ACC112 (cell line): ENCODE results near the gene NAT8L.

ENCODE experiments used
- H2AFZ ChIP-seq: fragments of 200-600 bp; sonication (generic); one replicate; pipeline ENCODE4 v1.6.0; 2017; ENCODE audit warnings: antibody characterized with exemption, low read length; ENCODE audit not compliant: unreplicated experiment
- H3K27ac ChIP-seq: fragments of 200-600 bp; sonication (generic); 2 replicates; pipeline ENCODE4 v1.5.1; 2014; ENCODE audit warnings: low read depth, mild to moderate bottlenecking, antibody characterized with exemption, low read length, moderate library complexity
- H3K27me3 ChIP-seq: fragments of 200-600 bp; sonication (generic); 2 replicates; pipeline ENCODE4 v1.6.1; 2014; ENCODE audit warnings: mild to moderate bottlenecking, antibody characterized with exemption, low read length, moderate library complexity, mixed read lengths; ENCODE audit not compliant: insufficient read depth
- H3K36me3 ChIP-seq: fragments of 200-600 bp; sonication (generic); 2 replicates; pipeline ENCODE4 v1.6.1; 2016; ENCODE audit warnings: mild to moderate bottlenecking, antibody characterized with exemption, low read length, moderate library complexity, mixed read lengths; ENCODE audit not compliant: insufficient read depth
- H3K4me1 ChIP-seq: fragments of 200-600 bp; sonication (generic); one replicate; pipeline ENCODE4 v1.6.1; 2016; ENCODE audit warnings: low read length, mixed read lengths; ENCODE audit not compliant: insufficient read depth, unreplicated experiment, control insufficient read depth
- H3K4me3 ChIP-seq: fragments of 200-600 bp; sonication (generic); 2 replicates; pipeline ENCODE4 v1.5.1; 2014; ENCODE audit warnings: mild to moderate bottlenecking, low read depth, low read length
- H3K79me2 ChIP-seq: fragments of 200-600 bp; sonication (generic); one replicate; pipeline ENCODE4 v1.6.0; 2016; ENCODE audit warnings: low read length; ENCODE audit not compliant: control insufficient read depth, unreplicated experiment, insufficient read depth

Gene NAT8L

DNA sequence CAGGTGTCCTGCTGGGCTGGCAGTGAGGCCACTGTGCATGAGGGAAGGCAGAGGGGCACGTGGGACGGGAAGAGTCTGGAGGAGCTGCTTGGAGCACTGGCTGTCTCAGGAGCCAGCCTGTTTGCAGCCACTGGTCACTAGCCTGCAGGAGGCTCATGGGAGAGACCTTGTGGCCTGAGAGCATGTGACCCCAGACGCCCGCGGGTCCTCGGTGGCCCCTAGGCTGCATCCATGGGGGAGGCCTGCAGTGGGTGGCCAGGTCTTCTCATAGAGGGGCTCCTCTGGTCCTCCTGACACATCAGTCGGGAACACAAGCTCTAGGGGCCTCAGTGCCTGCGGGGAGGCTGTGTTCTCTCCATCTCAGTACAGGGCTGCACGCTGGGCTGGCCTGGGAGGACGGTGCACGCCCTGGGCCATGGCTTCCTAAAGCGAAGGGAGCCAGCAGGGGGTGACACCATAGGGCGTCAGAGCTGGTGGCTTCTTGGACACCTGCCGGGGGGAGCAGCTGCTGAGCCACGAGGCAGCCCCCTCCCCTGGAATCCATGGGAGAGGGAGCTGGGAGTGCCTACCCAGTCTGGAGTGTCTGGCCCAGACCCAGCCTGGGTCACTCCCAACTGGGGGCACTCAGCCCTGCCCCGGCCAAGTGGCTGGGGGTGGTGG is 12.3 kb downstream of the NAT8L start:
- Histone ChIP-seq H3K4me1 (no peaks in the 10 kb centered on the region), H3K36me3 (no peaks in the 10 kb centered on the region), H3K79me2 (no peaks in the 10 kb centered on the region), H3K4me3 (no peak overlapping the region), H2AFZ (no peak overlapping the region), H3K27me3 (no peaks in the 10 kb centered on the region), H3K27ac (no peak overlapping the region)

DNA sequence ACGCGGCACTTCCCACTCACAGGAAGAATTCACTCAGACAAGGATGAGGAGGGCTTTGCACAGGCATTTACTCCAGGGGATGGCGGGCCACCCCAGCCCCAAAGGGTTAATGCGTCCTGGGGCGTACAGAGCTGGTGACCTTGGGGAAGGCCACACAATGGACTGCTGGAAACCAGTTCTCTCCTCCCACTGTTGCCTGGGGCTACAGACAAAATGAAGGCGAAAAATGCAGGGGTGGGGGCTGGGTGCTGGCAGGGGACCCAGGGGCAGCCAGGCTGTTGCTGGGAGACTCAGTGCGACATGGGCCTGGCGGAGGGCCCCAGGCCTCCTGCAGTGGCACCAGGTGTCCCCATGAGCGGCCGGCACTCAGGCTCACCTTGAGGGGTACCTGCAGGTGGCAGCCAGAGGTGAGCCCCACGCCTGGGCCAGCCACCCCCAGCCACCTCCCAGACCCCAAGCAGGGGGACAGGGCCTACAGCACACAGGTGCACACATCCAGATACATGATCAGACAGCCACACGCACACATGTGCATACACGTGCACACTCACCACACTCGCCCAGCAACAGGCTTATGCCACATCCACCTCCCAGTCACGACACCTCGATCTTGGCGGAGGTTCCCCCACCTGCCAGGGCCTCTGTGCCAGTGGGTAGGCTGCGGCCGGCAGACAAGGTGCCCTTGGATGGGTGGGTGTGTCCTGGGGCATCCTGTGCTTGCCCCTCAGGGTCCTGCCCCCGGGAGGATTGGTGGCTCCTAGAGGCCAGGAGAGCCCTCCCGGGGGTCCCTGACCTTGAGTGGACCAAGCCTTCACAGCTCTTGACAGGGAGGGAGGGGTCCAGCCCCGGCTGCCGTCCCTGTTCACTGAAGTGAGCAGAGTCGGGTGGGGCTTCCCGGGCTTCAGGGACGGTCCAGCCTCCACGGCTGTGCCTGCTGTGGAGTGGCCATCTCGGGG is 13.1 kb downstream of the NAT8L start:
- H3K27me3 ChIP-seq, result no peaks in the 10 kb centered on the region
- no peaks in the 10 kb centered on the region for H3K4me1 ChIP-seq
- H3K36me3 ChIP-seq, result no peaks in the 10 kb centered on the region
- no peak overlapping the region for H3K4me3 ChIP-seq
- H3K27ac ChIP-seq, result no peak overlapping the region
- H3K79me2 ChIP-seq, result no peaks in the 10 kb centered on the region
- no peak overlapping the region for H2AFZ ChIP-seq

DNA sequence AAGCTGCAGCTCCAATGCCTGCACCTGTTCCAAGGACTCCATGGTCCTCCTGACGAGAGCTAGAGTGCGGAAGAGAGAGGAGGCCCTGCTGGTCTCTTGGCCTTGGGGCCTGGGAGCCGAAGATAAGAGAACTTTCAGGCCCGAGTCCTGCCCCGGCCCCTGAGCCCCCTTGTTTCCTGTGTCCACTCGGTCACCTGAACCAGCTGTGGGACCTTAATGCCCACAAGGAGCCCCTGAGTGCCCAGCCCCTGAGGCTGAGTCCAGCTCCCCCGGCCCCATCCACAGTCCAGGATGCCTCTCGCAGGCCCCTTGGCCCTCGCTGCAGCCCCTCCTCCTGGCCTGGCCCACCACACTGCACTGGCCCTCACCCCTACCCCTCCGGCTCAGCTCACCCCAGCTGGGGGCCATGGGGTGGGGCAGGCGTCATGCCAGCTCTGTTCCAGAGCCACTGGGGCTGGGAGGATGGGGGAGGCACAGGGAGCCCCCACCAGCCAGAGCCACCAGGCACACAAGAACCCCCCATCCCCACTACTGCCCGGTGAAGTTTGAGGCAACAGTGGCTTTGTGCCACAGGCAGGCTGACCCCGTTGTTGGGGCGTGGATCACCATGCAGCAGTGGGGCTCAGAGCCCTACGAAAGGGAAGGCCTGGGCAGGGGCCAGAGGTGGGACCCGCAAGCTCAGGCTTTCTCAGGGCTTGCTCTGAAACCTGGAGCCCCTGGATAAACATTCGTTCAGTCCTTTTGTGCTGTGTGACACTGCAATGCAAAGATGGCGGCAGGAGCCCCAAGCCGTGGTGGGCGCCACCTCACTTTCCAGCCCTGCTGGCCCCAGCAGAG is 14.1 kb downstream of the NAT8L start:
- no peaks in the 10 kb centered on the region for H3K79me2 ChIP-seq
- no peak overlapping the region for H3K27ac ChIP-seq
- H3K4me3 ChIP-seq, result no peak overlapping the region
- H3K36me3 ChIP-seq, result no peaks in the 10 kb centered on the region
- H3K4me1 ChIP-seq, result no peaks in the 10 kb centered on the region
- no peak overlapping the region for H2AFZ ChIP-seq
- no peaks in the 10 kb centered on the region for H3K27me3 ChIP-seq

DNA sequence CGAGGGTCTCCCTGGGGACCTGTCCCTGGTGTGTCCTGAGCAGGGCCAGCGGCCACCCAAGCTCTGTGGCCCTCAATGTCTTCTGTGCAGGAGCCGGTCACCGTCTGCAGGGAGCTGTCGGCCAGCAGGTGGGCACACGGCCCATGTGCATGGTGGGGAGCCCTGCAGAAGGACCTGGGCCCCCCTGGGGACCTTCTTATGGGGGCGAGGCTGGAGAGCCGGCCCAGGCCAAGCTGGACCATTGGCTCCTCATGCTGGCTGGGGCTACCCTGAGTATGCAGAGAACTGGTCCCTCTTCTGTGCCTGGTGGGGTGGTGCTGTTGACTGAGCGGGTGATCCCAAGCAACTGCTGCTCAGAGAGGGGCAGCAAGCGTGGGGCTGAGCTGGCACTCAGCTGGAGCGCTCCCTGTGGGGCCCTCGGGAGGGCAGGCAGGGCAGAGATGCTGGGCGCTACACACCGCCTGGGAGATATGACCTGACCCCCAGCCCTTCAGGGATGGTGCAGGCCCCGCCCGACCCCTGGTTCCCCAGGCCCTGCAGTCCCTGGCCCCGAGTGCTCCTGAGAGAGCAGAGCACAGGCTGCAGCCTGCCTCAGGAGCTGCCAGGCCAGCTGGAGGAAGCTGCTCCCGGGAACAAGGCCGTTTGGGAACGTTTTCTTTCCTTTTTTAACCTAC is 14.8 kb downstream of the NAT8L start:
- Histone ChIP-seq H3K27me3 (no peaks in the 10 kb centered on the region), H3K27ac (no peak overlapping the region), H3K79me2 (no peaks in the 10 kb centered on the region), H3K4me1 (no peaks in the 10 kb centered on the region), H3K36me3 (no peaks in the 10 kb centered on the region), H2AFZ (no peak overlapping the region), H3K4me3 (no peak overlapping the region)

DNA sequence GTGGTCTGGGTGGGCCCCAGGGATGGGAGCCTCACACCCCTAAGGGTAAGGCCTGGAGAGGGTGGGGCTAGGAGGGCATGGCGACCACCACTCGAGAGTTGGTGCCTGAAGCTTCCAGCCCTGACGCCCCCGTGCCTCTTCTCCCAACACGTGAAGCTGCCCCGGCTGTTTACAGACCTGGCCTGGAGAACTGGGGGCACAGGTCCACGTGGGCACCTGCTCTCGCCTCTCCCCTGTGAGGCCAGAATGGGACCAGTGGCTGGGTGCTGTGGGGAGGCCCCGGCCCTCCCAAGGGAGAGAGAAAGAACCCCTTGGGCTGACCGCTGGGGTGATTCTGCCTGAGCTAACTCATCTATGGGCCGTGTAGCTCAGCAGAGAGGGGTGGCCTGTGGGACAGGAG is 15.5 kb downstream of the NAT8L start:
- Histone ChIP-seq H3K4me1 (no peaks in the 10 kb centered on the region), H3K27ac (no peak overlapping the region), H3K4me3 (no peak overlapping the region), H3K27me3 (no peaks in the 10 kb centered on the region), H3K36me3 (no peaks in the 10 kb centered on the region), H3K79me2 (no peaks in the 10 kb centered on the region), H2AFZ (no peak overlapping the region)

DNA sequence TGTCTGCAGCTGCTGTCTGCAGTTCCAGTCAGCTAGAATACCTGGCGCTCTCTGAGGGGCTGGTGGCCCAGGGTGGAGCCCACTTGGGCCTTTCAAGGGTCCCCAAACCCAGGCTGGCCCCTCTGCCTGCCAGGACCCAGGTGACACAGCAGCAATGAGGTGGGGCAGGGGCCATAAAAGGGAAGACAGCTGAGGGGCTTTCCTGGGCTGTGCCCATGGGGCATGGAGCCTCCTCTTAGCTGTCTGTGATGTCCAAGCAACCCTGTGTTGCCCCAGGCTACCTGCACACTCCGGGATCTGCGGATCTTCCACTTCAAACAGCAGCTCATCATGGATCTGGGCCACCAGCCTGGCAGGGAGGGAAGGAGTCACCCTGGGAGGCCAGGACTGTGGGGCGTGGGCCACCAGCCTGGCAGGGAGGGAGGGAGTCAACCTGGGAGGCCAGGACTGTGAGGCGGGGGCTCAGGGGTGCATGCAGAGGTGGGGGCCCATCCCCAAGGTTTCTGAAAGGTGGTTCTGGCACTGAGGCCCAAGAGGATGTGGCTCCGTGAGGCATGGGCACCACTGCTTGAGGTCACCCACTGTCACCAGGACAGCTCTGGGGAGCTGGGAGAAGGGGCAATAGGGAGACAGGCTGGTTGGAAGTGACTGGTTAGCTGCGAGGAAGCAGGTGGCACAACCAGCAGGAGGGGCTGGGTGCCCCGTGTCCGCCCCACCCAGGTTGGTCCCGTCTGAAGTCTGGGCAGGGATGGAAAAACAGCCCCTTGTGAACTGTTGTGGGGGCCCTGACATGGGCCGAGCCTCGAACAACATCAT is 16.3 kb downstream of the NAT8L start:
- Histone ChIP-seq H3K27ac (no peak overlapping the region), H2AFZ (no peak overlapping the region), H3K79me2 (no peaks in the 10 kb centered on the region), H3K4me3 (no peak overlapping the region), H3K27me3 (no peaks in the 10 kb centered on the region), H3K4me1 (no peaks in the 10 kb centered on the region), H3K36me3 (no peaks in the 10 kb centered on the region)

DNA sequence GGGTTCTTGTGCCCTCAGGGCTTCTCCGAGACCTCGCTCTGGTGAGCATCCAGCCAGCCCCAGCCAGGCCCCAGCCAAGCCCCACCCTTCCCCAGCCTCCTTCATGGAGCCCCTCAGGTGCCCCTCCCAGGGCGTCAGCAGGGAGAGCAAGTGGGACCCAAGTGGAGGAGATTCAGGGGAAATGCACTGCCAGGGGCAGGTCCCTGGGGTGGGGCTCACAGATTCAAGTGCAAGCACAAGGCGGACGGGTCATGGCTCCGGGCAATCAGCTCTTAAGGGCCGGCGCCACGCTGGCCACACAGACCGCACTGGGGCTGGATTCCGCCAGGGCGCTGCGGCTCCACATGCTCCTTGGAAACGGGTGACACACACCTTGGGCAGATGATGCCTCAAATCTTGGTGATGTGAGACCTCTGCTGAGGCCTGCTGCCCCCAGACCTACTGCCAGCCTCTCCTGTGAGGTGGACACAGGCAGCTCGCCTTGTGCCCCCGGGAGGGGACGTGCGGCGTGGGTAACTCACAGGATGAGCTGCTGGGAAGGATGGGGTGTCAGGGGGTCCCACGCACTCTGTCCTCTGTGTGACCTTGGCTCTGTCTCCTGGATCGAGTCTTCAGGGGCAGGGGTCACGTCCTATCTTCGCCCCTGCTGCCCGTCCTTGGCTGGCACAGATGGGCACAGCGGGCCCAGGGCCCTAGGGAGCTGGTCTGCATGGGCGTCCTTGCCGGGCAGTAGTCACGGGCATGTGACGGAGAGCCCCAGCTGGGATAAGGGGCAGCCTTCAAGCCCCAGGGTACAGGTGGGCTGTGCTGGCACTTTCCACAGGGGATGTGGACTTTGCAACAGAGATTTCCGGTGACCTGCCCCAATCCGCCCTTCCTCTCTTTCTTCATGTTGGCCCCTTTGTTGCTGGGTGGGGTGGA is 17.1 kb downstream of the NAT8L start:
- Histone ChIP-seq H3K79me2 (no peaks in the 10 kb centered on the region), H3K27ac (no peak overlapping the region), H3K4me3 (no peak overlapping the region), H3K4me1 (no peaks in the 10 kb centered on the region), H2AFZ (no peak overlapping the region), H3K27me3 (no peaks in the 10 kb centered on the region), H3K36me3 (no peaks in the 10 kb centered on the region)

DNA sequence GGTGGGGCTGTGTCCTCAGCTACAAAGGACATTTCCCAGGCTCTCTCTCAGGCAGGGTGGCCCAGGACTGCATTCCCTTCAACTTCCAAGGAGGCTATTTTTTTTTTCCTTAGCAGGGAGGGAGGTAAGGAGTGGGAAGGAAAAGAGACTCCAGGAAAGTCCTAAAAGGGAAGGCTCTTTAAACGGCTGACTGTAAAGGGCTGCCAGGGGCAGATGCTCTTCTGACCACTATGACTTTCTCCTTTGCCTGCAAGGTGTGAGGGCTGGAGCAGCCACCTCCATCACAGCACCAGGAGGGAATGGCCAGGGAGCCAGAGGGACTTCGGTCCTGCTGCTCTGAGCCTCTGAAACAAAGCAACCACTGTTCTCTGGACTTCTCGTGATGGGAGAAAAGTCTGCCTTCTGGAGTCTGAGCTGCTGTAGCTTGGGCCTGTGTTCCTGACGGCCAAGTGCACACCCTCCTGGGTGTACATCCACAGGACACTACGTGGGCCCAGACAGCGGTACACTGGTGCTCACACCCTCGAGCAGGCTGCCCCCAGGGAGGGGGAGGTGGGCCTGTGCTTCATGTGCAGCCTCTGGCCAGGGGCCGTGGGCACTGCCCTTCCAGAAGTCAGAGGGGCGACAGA is 17.9 kb downstream of the NAT8L start:
- Histone ChIP-seq H3K4me3 (no peak overlapping the region), H2AFZ (no peak overlapping the region), H3K27me3 (no peaks in the 10 kb centered on the region), H3K27ac (no peak overlapping the region), H3K36me3 (no peaks in the 10 kb centered on the region), H3K79me2 (no peaks in the 10 kb centered on the region), H3K4me1 (no peaks in the 10 kb centered on the region)
